Measurements from ENCODE around the gene VILL.

DNA sequence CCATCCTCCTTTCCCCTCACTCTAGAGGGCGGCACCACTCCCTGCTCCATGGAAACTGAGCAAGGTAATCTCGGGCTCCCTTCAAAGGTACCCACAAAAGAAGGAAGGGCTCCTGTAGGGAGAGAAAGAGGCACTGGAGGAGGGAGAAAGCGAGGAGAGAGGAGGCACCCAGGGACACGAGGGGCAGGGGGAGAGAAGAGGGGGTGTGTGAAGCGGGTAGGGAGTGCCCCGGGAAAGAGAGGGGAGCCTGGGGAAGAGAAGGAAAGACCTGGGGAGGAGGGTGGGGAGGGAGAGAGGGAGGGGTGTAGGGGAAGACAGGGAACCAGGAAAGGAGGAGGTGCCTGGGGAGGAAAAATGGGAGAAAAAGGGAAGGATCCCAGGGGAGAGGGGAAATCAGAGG is 523 bp downstream of the VILL start:
- TF ChIP-seq RFX5 (IDR thresholded peaks at IDR 0.05; ENCODE audit: low read depth, low read length): no peak
- TF ChIP-seq CBX5 (IDR thresholded peaks at IDR 0.05; ENCODE audit: low read depth): no peak
